ENCODE results near the gene DLGAP3.

- TF ChIP-seq POLR2A (IDR thresholded peaks at IDR 0.05; ENCODE audit: low read length) (no peak), GATA1 (IDR thresholded peaks at IDR 0.05; ENCODE audit: low read depth, low read length) (no peak)
Measured at GRCh38 chr1:34824817-34825454, 104.5 kb downstream of the DLGAP3 start.

Data from erythroblast (primary cell).